Left lobe of liver (tissue), 2 donors: ENCODE data around the gene MYO7B. TPM values are rescaled to one million over a fixed set of nuclear protein-coding genes. Genes with fewer than 3 reads are reported as not detected.

Experiments used
- ATAC-seq: fragments of 200-7000 bp; cut with Tn5 transposase; one replicate; pipeline ENCODE4 v1.9.1; 2020; ENCODE audit warnings: mild to moderate bottlenecking, moderate library complexity
- DNase-seq: peaks from one replicate; pipeline ENCODE4 v3.0.0-alpha.2; 2020; ENCODE audit warnings: low spot score
- total RNA-seq: library from RNA; stranded (reverse); gene quantifications from one replicate; pipeline ENCODE4 v1.2.1, GENCODE V29; 2021
- donor health status: DM: no; HTN: no; CAD: no; lungs with moderate emphysema.
- donor health status: DM: no; HTN: yes; CAD: no.

MYO7B gene
- total RNA-seq, 1 donor from 2014 or later: 0.63 TPM

- DNase-seq (no peak), ATAC-seq (no peak)
Measured at GRCh38 chr2:127644066-127645025, 108.9 kb downstream of the MYO7B start.

GRCh38 chr2:127645026-127645394 is 109.5 kb downstream of the MYO7B start:
- DNase-seq (no peak), ATAC-seq (no peak)

GRCh38 chr2:127645395-127646291 is 110.2 kb downstream of the MYO7B start, which contains the start of gene GPR17:
TSS of gene GPR17 (plus strand) at chr2:127646153. CDS start at chr2:127650736, 4,583 bp downstream.
- no peak for DNase-seq
- ATAC-seq: no peak

GRCh38 chr2:127646487-127647241 is 111.2 kb downstream of the MYO7B start:
- ATAC-seq: no peak
- no peak for DNase-seq

GRCh38 chr2:127647242-127648190 is 112.0 kb downstream of the MYO7B start:
- DNase-seq: no peak
- ATAC-seq: peak; percentile 5

- no peak for ATAC-seq
- DNase-seq: no peak
Measured at GRCh38 chr2:127648321-127648720, 112.8 kb downstream of the MYO7B start.

- DNase-seq (no peak), ATAC-seq (peak; percentile 41)
Measured at GRCh38 chr2:127649100-127649611, 113.7 kb downstream of the MYO7B start.

GRCh38 chr2:127649684-127650040 is 114.2 kb downstream of the MYO7B start:
- DNase-seq (peak; percentile 82), ATAC-seq (peak; percentile 88)

- DNase-seq: no peak
- peak; percentile 5 for ATAC-seq
Measured at GRCh38 chr2:127650041-127650784, 114.7 kb downstream of the MYO7B start.

GRCh38 chr2:127650785-127651380 is 115.4 kb downstream of the MYO7B start:
- ATAC-seq (no peak), DNase-seq (no peak)

GRCh38 chr2:127651381-127651809 is 115.9 kb downstream of the MYO7B start:
- no peak for DNase-seq

GRCh38 chr2:127651971-127652550 is 116.6 kb downstream of the MYO7B start:
- DNase-seq: no peak
- ATAC-seq: peak; percentile 27

More at GRCh38 chr2:127651381-127651809, 115.9 kb downstream of the MYO7B start:
- ATAC-seq: no peak

GRCh38 chr2:127652786-127653357 is 117.4 kb downstream of the MYO7B start:
- no peak for DNase-seq
- no peak for ATAC-seq

GRCh38 chr2:127653421-127654083 is 118.1 kb downstream of the MYO7B start:
- DNase-seq (no peak), ATAC-seq (no peak)

GRCh38 chr2:127654084-127654837 is 118.8 kb downstream of the MYO7B start:
- DNase-seq: no peak

GRCh38 chr2:127654838-127655175 is 119.3 kb downstream of the MYO7B start:
- DNase-seq (no peak), ATAC-seq (no peak)

More at GRCh38 chr2:127654084-127654837, 118.8 kb downstream of the MYO7B start:
- no peak for ATAC-seq
